H1 (cell line): Measurements from ENCODE around the gene PPP1R27. TPM values are rescaled to one million over a fixed set of nuclear protein-coding genes. Genes with fewer than 3 reads are reported as not detected.

Source experiments
- NRF1 ChIP-seq: IDR thresholded peaks from 2 replicates; pipeline ENCODE4 v1.6.1; 2011; ENCODE audit warnings: mild to moderate bottlenecking, low read depth, low read length, improper control_type of control experiment
- POLR2AphosphoS5 ChIP-seq: IDR thresholded peaks from 2 replicates; pipeline ENCODE4 v1.6.1; 2011; ENCODE audit warnings: low read depth, low read length
- polyA plus RNA-seq, 7 experiments: library from polyadenylated mRNA; depleted of rRNA in 3 of 7; stranded (reverse) in 5 of 7; unstranded in 2 of 7; fragments of >200 nt in 5 of 7; fragments of 200-250 nt in 2 of 7; gene quantifications; 1 replicate in 5 of 7; 2 replicates in 1 of 7; 4 replicates in 1 of 7; pipeline versions ENCODE4 v1.2.1 to v1.2.3, GENCODE V29; 2011 to 2013; ENCODE audit warnings: missing spikeins in 2 of 7, mixed read lengths in 2 of 7
- total RNA-seq: library from RNA; stranded (reverse); fragmentation: NEBNext Ultra II Directional; extraction: Animal tissue kit (Norgen Biotek cat#: 25700); gene quantifications from 2 replicates; pipeline ENCODE4 v1.2.1, GENCODE V29; 2021
- TF ChIP-seq, protein P1 (sequence below): fragments of 300-600 bp; sonication (generic); IDR thresholded peaks from 2 replicates; pipeline ENCODE4 v1.7.1; 2012; ENCODE audit warnings: low read length, moderate library complexity, mild to moderate bottlenecking, inconsistent platforms; ENCODE audit not compliant: insufficient replicate concordance

PPP1R27 gene
- total and polyA plus RNA-seq, 2 of the 8 experiments (the other 6 are each of a cell fraction or from before 2014, with no cell fraction given) = 0.27 TPM; not detected in 1

- TF ChIP-seq, protein P1, sequence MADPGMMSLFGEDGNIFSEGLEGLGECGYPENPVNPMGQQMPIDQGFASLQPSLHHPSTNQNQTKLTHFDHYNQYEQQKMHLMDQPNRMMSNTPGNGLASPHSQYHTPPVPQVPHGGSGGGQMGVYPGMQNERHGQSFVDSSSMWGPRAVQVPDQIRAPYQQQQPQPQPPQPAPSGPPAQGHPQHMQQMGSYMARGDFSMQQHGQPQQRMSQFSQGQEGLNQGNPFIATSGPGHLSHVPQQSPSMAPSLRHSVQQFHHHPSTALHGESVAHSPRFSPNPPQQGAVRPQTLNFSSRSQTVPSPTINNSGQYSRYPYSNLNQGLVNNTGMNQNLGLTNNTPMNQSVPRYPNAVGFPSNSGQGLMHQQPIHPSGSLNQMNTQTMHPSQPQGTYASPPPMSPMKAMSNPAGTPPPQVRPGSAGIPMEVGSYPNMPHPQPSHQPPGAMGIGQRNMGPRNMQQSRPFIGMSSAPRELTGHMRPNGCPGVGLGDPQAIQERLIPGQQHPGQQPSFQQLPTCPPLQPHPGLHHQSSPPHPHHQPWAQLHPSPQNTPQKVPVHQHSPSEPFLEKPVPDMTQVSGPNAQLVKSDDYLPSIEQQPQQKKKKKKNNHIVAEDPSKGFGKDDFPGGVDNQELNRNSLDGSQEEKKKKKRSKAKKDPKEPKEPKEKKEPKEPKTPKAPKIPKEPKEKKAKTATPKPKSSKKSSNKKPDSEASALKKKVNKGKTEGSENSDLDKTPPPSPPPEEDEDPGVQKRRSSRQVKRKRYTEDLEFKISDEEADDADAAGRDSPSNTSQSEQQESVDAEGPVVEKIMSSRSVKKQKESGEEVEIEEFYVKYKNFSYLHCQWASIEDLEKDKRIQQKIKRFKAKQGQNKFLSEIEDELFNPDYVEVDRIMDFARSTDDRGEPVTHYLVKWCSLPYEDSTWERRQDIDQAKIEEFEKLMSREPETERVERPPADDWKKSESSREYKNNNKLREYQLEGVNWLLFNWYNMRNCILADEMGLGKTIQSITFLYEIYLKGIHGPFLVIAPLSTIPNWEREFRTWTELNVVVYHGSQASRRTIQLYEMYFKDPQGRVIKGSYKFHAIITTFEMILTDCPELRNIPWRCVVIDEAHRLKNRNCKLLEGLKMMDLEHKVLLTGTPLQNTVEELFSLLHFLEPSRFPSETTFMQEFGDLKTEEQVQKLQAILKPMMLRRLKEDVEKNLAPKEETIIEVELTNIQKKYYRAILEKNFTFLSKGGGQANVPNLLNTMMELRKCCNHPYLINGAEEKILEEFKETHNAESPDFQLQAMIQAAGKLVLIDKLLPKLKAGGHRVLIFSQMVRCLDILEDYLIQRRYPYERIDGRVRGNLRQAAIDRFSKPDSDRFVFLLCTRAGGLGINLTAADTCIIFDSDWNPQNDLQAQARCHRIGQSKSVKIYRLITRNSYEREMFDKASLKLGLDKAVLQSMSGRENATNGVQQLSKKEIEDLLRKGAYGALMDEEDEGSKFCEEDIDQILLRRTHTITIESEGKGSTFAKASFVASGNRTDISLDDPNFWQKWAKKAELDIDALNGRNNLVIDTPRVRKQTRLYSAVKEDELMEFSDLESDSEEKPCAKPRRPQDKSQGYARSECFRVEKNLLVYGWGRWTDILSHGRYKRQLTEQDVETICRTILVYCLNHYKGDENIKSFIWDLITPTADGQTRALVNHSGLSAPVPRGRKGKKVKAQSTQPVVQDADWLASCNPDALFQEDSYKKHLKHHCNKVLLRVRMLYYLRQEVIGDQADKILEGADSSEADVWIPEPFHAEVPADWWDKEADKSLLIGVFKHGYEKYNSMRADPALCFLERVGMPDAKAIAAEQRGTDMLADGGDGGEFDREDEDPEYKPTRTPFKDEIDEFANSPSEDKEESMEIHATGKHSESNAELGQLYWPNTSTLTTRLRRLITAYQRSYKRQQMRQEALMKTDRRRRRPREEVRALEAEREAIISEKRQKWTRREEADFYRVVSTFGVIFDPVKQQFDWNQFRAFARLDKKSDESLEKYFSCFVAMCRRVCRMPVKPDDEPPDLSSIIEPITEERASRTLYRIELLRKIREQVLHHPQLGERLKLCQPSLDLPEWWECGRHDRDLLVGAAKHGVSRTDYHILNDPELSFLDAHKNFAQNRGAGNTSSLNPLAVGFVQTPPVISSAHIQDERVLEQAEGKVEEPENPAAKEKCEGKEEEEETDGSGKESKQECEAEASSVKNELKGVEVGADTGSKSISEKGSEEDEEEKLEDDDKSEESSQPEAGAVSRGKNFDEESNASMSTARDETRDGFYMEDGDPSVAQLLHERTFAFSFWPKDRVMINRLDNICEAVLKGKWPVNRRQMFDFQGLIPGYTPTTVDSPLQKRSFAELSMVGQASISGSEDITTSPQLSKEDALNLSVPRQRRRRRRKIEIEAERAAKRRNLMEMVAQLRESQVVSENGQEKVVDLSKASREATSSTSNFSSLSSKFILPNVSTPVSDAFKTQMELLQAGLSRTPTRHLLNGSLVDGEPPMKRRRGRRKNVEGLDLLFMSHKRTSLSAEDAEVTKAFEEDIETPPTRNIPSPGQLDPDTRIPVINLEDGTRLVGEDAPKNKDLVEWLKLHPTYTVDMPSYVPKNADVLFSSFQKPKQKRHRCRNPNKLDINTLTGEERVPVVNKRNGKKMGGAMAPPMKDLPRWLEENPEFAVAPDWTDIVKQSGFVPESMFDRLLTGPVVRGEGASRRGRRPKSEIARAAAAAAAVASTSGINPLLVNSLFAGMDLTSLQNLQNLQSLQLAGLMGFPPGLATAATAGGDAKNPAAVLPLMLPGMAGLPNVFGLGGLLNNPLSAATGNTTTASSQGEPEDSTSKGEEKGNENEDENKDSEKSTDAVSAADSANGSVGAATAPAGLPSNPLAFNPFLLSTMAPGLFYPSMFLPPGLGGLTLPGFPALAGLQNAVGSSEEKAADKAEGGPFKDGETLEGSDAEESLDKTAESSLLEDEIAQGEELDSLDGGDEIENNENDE = no peak
- TF ChIP-seq NRF1 (no peak), POLR2AphosphoS5 (peak; percentile 77)
These were observed 33.3 kb upstream of the PPP1R27 start (continued) for GRCh38 chr17:81867991-81868673.
